Mucosa of descending colon (tissue), 3 donors: Measurements from ENCODE around the gene PNKD. TPM values are rescaled to one million over a fixed set of nuclear protein-coding genes. Genes with fewer than 3 reads are reported as not detected.

Source experiments
- ATAC-seq: fragments of 200-7000 bp; cut with Tn5 transposase; one replicate; pipeline ENCODE4 v1.9.1; 2020; ENCODE audit warnings: mild to moderate bottlenecking, moderate library complexity
- DNase-seq, 3 donors: peaks; one replicate each; pipeline ENCODE4 v3.0.0-alpha.2; 2020
- H3K36me3 ChIP-seq: fragments of 200-600 bp; one replicate; pipeline ENCODE4 v1.8.0; 2021; ENCODE audit warnings: low read depth, mild to moderate bottlenecking
- H3K4me1 ChIP-seq: fragments of 200-600 bp; one replicate; pipeline ENCODE4 v1.8.0; 2021; ENCODE audit warnings: low read depth, mild to moderate bottlenecking
- H3K4me3 ChIP-seq: fragments of 200-600 bp; one replicate; pipeline ENCODE4 v1.8.0; 2021; ENCODE audit warnings: mild to moderate bottlenecking
- H3K9me3 ChIP-seq: fragments of 200-600 bp; one replicate; pipeline ENCODE4 v1.8.0; 2021; ENCODE audit warnings: mild to moderate bottlenecking
- intact Hi-C, 2 donors: fragments of 100-400 bp; cut with DNase I in 1 of 2; cut with micrococcal nuclease in 1 of 2; formaldehyde crosslinking; loops; one replicate each; pipeline versions ENCODE4 v1.11.0 to v1.11.1; 2022; cut with DNase I, micrococcal nuclease
- total RNA-seq, 3 donors: library from RNA; stranded (reverse); fragmentation: NEBNext Ultra II Directional in 2 of 3; extraction: Animal tissue kit (Norgen Biotek cat#: 25700) in 2 of 3; gene quantifications; one replicate each; pipeline versions ENCODE4 v1.2.1 to v1.2.4, GENCODE V29; 2021 to 2023
- TF ChIP-seq, protein P1 (sequence below): fragments of 200-600 bp; IDR thresholded peaks from one replicate; pipeline ENCODE4 v1.8.0; 2022; ENCODE audit warnings: antibody characterized with exemption, mild to moderate bottlenecking
- donor health status: DM: no; HTN: no; CAD: no; lungs with moderate emphysema.
- donor health status: DM: no; HTN: no; CAD: no.
- donor health status: DM: no; HTN: yes; CAD: no.

Gene PNKD
- total RNA-seq, 3 donors from 2014 or later = 77.1 to 101 (median 92.1) TPM

DNA sequence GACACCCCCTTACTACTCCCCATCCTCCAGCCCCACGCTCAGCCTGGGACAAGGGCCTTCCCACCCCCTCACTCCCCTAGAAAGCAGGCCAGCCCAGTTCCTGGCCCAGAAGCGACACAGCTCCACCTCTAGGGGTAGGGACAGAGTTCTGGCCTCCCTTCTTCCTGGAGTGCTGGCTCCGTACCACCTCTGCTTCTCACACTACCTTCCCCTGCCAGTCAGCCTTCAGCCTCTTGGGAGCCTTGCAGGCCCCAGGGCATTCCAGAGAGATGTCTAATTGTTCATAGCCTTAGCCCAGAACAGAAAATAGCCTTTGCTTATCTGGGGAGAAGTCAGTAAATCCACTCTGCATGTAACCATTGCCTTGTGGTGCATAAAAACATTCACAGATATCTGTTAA is 73.3 kb downstream of the PNKD start:
- Histone ChIP-seq H3K4me1 (no peaks in the 10 kb centered on the region), H3K4me3 (no peak overlapping the region), H3K9me3 (no peaks in the 10 kb centered on the region), H3K36me3 (no peaks in the 10 kb centered on the region)
- TF ChIP-seq, protein P1, sequence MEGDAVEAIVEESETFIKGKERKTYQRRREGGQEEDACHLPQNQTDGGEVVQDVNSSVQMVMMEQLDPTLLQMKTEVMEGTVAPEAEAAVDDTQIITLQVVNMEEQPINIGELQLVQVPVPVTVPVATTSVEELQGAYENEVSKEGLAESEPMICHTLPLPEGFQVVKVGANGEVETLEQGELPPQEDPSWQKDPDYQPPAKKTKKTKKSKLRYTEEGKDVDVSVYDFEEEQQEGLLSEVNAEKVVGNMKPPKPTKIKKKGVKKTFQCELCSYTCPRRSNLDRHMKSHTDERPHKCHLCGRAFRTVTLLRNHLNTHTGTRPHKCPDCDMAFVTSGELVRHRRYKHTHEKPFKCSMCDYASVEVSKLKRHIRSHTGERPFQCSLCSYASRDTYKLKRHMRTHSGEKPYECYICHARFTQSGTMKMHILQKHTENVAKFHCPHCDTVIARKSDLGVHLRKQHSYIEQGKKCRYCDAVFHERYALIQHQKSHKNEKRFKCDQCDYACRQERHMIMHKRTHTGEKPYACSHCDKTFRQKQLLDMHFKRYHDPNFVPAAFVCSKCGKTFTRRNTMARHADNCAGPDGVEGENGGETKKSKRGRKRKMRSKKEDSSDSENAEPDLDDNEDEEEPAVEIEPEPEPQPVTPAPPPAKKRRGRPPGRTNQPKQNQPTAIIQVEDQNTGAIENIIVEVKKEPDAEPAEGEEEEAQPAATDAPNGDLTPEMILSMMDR = no peak
- intact Hi-C loops = no loop called here
- ATAC-seq (no peak), DNase-seq (no peak)

- DNase-seq (peak in 1 of 3 donors; percentile 24), ATAC-seq (no peak)
- Histone ChIP-seq H3K4me3 (no peak overlapping the region), H3K9me3 (no peaks in the 10 kb centered on the region), H3K36me3 (no peaks in the 10 kb centered on the region), H3K4me1 (no peaks in the 10 kb centered on the region)
- intact Hi-C loops = no loop called here
- TF ChIP-seq, protein P1 = no peak
Observed at GRCh38 chr2:218344090-218344754, 73.9 kb downstream of the PNKD start.

DNA sequence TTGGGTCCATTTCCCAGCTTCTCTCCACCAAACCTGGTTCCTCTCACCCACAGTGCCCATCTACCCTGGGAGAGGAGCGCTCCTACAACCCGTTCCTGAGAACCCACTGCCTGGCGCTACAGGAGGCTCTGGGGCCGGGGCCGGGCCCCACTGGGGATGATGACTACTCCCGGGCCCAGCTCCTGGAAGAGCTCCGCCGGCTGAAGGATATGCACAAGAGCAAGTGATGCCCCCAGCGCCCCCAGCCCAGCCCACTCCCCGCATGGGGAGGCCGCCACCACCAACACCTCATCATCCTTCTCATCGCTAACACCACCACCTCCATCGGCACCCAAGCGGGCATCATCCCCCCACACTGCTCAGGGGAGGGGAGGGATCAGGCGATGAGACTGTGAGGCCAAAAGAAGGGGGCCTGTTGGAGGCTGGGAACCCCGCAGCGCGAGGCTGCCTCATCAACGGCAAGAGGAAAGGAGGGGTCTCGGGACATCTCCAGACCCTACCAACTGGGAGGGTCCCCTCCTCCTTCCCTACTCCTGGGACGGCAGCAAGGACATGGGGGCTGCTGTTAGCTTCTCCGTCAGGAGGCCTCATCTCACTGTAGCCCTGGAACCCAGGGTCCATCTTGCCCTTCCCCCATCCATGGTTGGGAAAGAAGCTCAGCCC is 74.6 kb downstream of the PNKD start:
- intact Hi-C loops = no loop called here
- Histone ChIP-seq H3K4me3 (no peak overlapping the region), H3K4me1 (no peaks in the 10 kb centered on the region), H3K36me3 (no peaks in the 10 kb centered on the region), H3K9me3 (no peaks in the 10 kb centered on the region)
- TF ChIP-seq, protein P1 = no peak
- peak in 1 of 3 donors; percentile 32 for DNase-seq
- ATAC-seq = no peak

GRCh38 chr2:218345491-218346236 is 75.3 kb downstream of the PNKD start:
- Histone ChIP-seq H3K36me3 (no peaks in the 10 kb centered on the region), H3K4me1 (no peaks in the 10 kb centered on the region), H3K9me3 (no peaks in the 10 kb centered on the region), H3K4me3 (no peak overlapping the region)
- intact Hi-C loops = no loop called here
- ATAC-seq (no peak), DNase-seq (peak in 1 of 3 donors; percentile 32)
- TF ChIP-seq, protein P1 = no peak

GRCh38 chr2:218347172-218347571 is 76.9 kb downstream of the PNKD start:
- Histone ChIP-seq H3K36me3 (no peaks in the 10 kb centered on the region), H3K4me3 (no peak overlapping the region), H3K4me1 (no peaks in the 10 kb centered on the region), H3K9me3 (peaks cover 7% of the 10 kb centered on the region)
- intact Hi-C loops = no loop called here
- ATAC-seq = no peak
- DNase-seq = no peak
- TF ChIP-seq, protein P1 = no peak
